ENCODE results near the gene ABCB8.

ABCB8 gene

GRCh38 chr7:150999497-151000230 is 28.6 kb upstream of the ABCB8 start:
- Histone ChIP-seq H3K27me3 (ENCODE audit: control insufficient read depth, insufficient read depth, low read length) (peaks cover 4% of the 10 kb centered on the region), H3K9ac (ENCODE audit: low read depth, low read length) (no peak overlapping the region)

GRCh38 chr7:151000897-151001495 is 27.3 kb upstream of the ABCB8 start:
- Histone ChIP-seq H3K4me2 (ENCODE audit: low read length) (no peak overlapping the region), H3K4me3 (ENCODE audit: low read length) (no peak overlapping the region), H3K27me3 (ENCODE audit: control insufficient read depth, insufficient read depth, low read length) (peaks cover 14% of the 10 kb centered on the region), H3K36me3 (ENCODE audit: insufficient read depth, low read length) (no peaks in the 10 kb centered on the region), H3K4me1 (ENCODE audit: control insufficient read depth, insufficient read depth, low read length) (no peaks in the 10 kb centered on the region), H3K9ac (ENCODE audit: low read depth, low read length) (no peak overlapping the region), H3K9me3 (replicated peaks; ENCODE audit: low read length) (no peaks in the 10 kb centered on the region)

More at GRCh38 chr7:150999497-151000230, 28.6 kb upstream of the ABCB8 start:
- Histone ChIP-seq H3K4me2 (ENCODE audit: low read length) (no peak overlapping the region), H3K4me1 (ENCODE audit: control insufficient read depth, insufficient read depth, low read length) (no peaks in the 10 kb centered on the region), H3K9me3 (replicated peaks; ENCODE audit: low read length) (no peaks in the 10 kb centered on the region), H3K36me3 (ENCODE audit: insufficient read depth, low read length) (no peaks in the 10 kb centered on the region), H3K4me3 (ENCODE audit: low read length) (no peak overlapping the region)

GRCh38 chr7:151001546-151001945 is 26.7 kb upstream of the ABCB8 start:
- no peaks in the 10 kb centered on the region for H3K36me3 ChIP-seq (ENCODE audit: insufficient read depth, low read length)
- no peaks in the 10 kb centered on the region for H3K9me3 ChIP-seq (replicated peaks; ENCODE audit: low read length)
- no peaks in the 10 kb centered on the region for H3K4me1 ChIP-seq (ENCODE audit: control insufficient read depth, insufficient read depth, low read length)
- H3K27me3 ChIP-seq (ENCODE audit: control insufficient read depth, insufficient read depth, low read length) = peaks cover 18% of the 10 kb centered on the region
- H3K9ac ChIP-seq (ENCODE audit: low read depth, low read length) = no peak overlapping the region
- no peak overlapping the region for H3K4me2 ChIP-seq (ENCODE audit: low read length)
- no peak overlapping the region for H3K4me3 ChIP-seq (ENCODE audit: low read length)

- no peaks in the 10 kb centered on the region for H3K36me3 ChIP-seq (ENCODE audit: insufficient read depth, low read length)
- H3K9me3 ChIP-seq (replicated peaks; ENCODE audit: low read length) = no peaks in the 10 kb centered on the region
- no peaks in the 10 kb centered on the region for H3K4me1 ChIP-seq (ENCODE audit: control insufficient read depth, insufficient read depth, low read length)
- H3K27me3 ChIP-seq (ENCODE audit: control insufficient read depth, insufficient read depth, low read length) = peaks cover 24% of the 10 kb centered on the region
- no peak overlapping the region for H3K9ac ChIP-seq (ENCODE audit: low read depth, low read length)
- H3K4me2 ChIP-seq (ENCODE audit: low read length) = no peak overlapping the region
- no peak overlapping the region for H3K4me3 ChIP-seq (ENCODE audit: low read length)
Measured at GRCh38 chr7:151003572-151003971, 24.7 kb upstream of the ABCB8 start.

GRCh38 chr7:151005566-151005965 is 22.7 kb upstream of the ABCB8 start:
- H3K9me3 ChIP-seq (replicated peaks; ENCODE audit: low read length) = no peaks in the 10 kb centered on the region
- no peak overlapping the region for H3K4me2 ChIP-seq (ENCODE audit: low read length)
- H3K9ac ChIP-seq (ENCODE audit: low read depth, low read length) = no peak overlapping the region
- no peaks in the 10 kb centered on the region for H3K36me3 ChIP-seq (ENCODE audit: insufficient read depth, low read length)
- no peaks in the 10 kb centered on the region for H3K4me1 ChIP-seq (ENCODE audit: control insufficient read depth, insufficient read depth, low read length)
- H3K27me3 ChIP-seq (ENCODE audit: control insufficient read depth, insufficient read depth, low read length) = peaks cover 35% of the 10 kb centered on the region
- H3K4me3 ChIP-seq (ENCODE audit: low read length) = no peak overlapping the region

- H3K4me3 ChIP-seq (ENCODE audit: low read length) = no peak overlapping the region
- H3K9ac ChIP-seq (ENCODE audit: low read depth, low read length) = no peak overlapping the region
- no peak overlapping the region for H3K4me2 ChIP-seq (ENCODE audit: low read length)
- H3K36me3 ChIP-seq (ENCODE audit: insufficient read depth, low read length) = no peaks in the 10 kb centered on the region
- H3K27me3 ChIP-seq (ENCODE audit: control insufficient read depth, insufficient read depth, low read length) = peaks cover 39% of the 10 kb centered on the region
- H3K9me3 ChIP-seq (replicated peaks; ENCODE audit: low read length) = no peaks in the 10 kb centered on the region
- H3K4me1 ChIP-seq (ENCODE audit: control insufficient read depth, insufficient read depth, low read length) = no peaks in the 10 kb centered on the region
Measured at GRCh38 chr7:151006590-151007300, 21.5 kb upstream of the ABCB8 start.

- Histone ChIP-seq H3K4me3 (ENCODE audit: low read length) (no peak overlapping the region), H3K9ac (ENCODE audit: low read depth, low read length) (no peak overlapping the region), H3K9me3 (replicated peaks; ENCODE audit: low read length) (no peaks in the 10 kb centered on the region), H3K27me3 (ENCODE audit: control insufficient read depth, insufficient read depth, low read length) (peaks cover 43% of the 10 kb centered on the region), H3K36me3 (ENCODE audit: insufficient read depth, low read length) (no peaks in the 10 kb centered on the region), H3K4me1 (ENCODE audit: control insufficient read depth, insufficient read depth, low read length) (no peaks in the 10 kb centered on the region), H3K4me2 (ENCODE audit: low read length) (no peak overlapping the region)
Measured at GRCh38 chr7:151007469-151007898, 20.8 kb upstream of the ABCB8 start.

GRCh38 chr7:151008143-151008510 is 20.1 kb upstream of the ABCB8 start:
- Histone ChIP-seq H3K27me3 (ENCODE audit: control insufficient read depth, insufficient read depth, low read length) (peaks cover 48% of the 10 kb centered on the region), H3K4me1 (ENCODE audit: control insufficient read depth, insufficient read depth, low read length) (peaks cover 3% of the 10 kb centered on the region), H3K36me3 (ENCODE audit: insufficient read depth, low read length) (no peaks in the 10 kb centered on the region), H3K4me3 (ENCODE audit: low read length) (no peak overlapping the region), H3K9me3 (replicated peaks; ENCODE audit: low read length) (no peaks in the 10 kb centered on the region), H3K9ac (ENCODE audit: low read depth, low read length) (no peak overlapping the region), H3K4me2 (ENCODE audit: low read length) (peak overlapping the region; percentile 45)

- Histone ChIP-seq H3K4me2 (ENCODE audit: low read length) (peak overlapping the region; percentile 45), H3K4me1 (ENCODE audit: control insufficient read depth, insufficient read depth, low read length) (peaks cover 5% of the 10 kb centered on the region), H3K27me3 (ENCODE audit: control insufficient read depth, insufficient read depth, low read length) (peaks cover 51% of the 10 kb centered on the region), H3K4me3 (ENCODE audit: low read length) (peak overlapping the region; percentile 27), H3K36me3 (ENCODE audit: insufficient read depth, low read length) (no peaks in the 10 kb centered on the region), H3K9me3 (replicated peaks; ENCODE audit: low read length) (no peaks in the 10 kb centered on the region), H3K9ac (ENCODE audit: low read depth, low read length) (no peak overlapping the region)
Measured at GRCh38 chr7:151008511-151009323, 19.5 kb upstream of the ABCB8 start.

- peaks cover 12% of the 10 kb centered on the region for H3K4me1 ChIP-seq (ENCODE audit: control insufficient read depth, insufficient read depth, low read length)
- H3K9me3 ChIP-seq (replicated peaks; ENCODE audit: low read length) = no peaks in the 10 kb centered on the region
- no peaks in the 10 kb centered on the region for H3K36me3 ChIP-seq (ENCODE audit: insufficient read depth, low read length)
- H3K4me3 ChIP-seq (ENCODE audit: low read length) = no peak overlapping the region
- no peak overlapping the region for H3K4me2 ChIP-seq (ENCODE audit: low read length)
- peaks cover 57% of the 10 kb centered on the region for H3K27me3 ChIP-seq (ENCODE audit: control insufficient read depth, insufficient read depth, low read length)
- no peak overlapping the region for H3K9ac ChIP-seq (ENCODE audit: low read depth, low read length)
Measured at GRCh38 chr7:151009327-151010036, 18.8 kb upstream of the ABCB8 start.

- H3K36me3 ChIP-seq (ENCODE audit: insufficient read depth, low read length) = no peaks in the 10 kb centered on the region
- no peak overlapping the region for H3K4me3 ChIP-seq (ENCODE audit: low read length)
- H3K27me3 ChIP-seq (ENCODE audit: control insufficient read depth, insufficient read depth, low read length) = peaks cover 57% of the 10 kb centered on the region
- no peak overlapping the region for H3K9ac ChIP-seq (ENCODE audit: low read depth, low read length)
- H3K4me1 ChIP-seq (ENCODE audit: control insufficient read depth, insufficient read depth, low read length) = peaks cover 12% of the 10 kb centered on the region
- no peaks in the 10 kb centered on the region for H3K9me3 ChIP-seq (replicated peaks; ENCODE audit: low read length)
- no peak overlapping the region for H3K4me2 ChIP-seq (ENCODE audit: low read length)
Measured at GRCh38 chr7:151010037-151010306, 18.3 kb upstream of the ABCB8 start.

Data from skeletal muscle satellite cell (primary cell).